ENCODE results near the gene TXNL4B.

Gene TXNL4B

GRCh38 chr16:72051818-72052217 lies 41.6 kb downstream of the TXNL4B start:
- TF ChIP-seq CTCF (conservative IDR thresholded peaks at IDR 0.05), result no peak
- TF ChIP-seq ZFX (IDR thresholded peaks at IDR 0.05), result no peak
- no peak overlapping the region for H3K27ac ChIP-seq

- no peak for TF ChIP-seq ZFX (IDR thresholded peaks at IDR 0.05)
- TF ChIP-seq CTCF (conservative IDR thresholded peaks at IDR 0.05), result no peak
Observed at GRCh38 chr16:72050769-72051464, 42.5 kb downstream of the TXNL4B start.

GRCh38 chr16:72049110-72049509 lies 44.3 kb downstream of the TXNL4B start:
- no peak overlapping the region for H3K27ac ChIP-seq
- TF ChIP-seq ZFX (IDR thresholded peaks at IDR 0.05), result no peak
- no peak for TF ChIP-seq CTCF (conservative IDR thresholded peaks at IDR 0.05)

More at GRCh38 chr16:72050769-72051464, 42.5 kb downstream of the TXNL4B start:
- H3K27ac ChIP-seq, result no peak overlapping the region

GRCh38 chr16:72044825-72045359 lies 48.5 kb downstream of the TXNL4B start:
- H3K27ac ChIP-seq, result no peak overlapping the region
- no peak for TF ChIP-seq CTCF (conservative IDR thresholded peaks at IDR 0.05)
- TF ChIP-seq ZFX (IDR thresholded peaks at IDR 0.05), result no peak

GRCh38 chr16:72044296-72044695 lies 49.1 kb downstream of the TXNL4B start:
- no peak for TF ChIP-seq CTCF (conservative IDR thresholded peaks at IDR 0.05)
- TF ChIP-seq ZFX (IDR thresholded peaks at IDR 0.05), result no peak
- H3K27ac ChIP-seq, result no peak overlapping the region

GRCh38 chr16:72043539-72043938 lies 49.9 kb downstream of the TXNL4B start:
- H3K27ac ChIP-seq, result no peak overlapping the region
- TF ChIP-seq CTCF (conservative IDR thresholded peaks at IDR 0.05) (no peak), ZFX (IDR thresholded peaks at IDR 0.05) (no peak)

- no peak for TF ChIP-seq ZFX (IDR thresholded peaks at IDR 0.05)
- TF ChIP-seq CTCF (conservative IDR thresholded peaks at IDR 0.05), result no peak
- no peak overlapping the region for H3K27ac ChIP-seq
Observed at GRCh38 chr16:72043058-72043457, 50.4 kb downstream of the TXNL4B start.

Measured in C4-2B (cell line).